Fibroblast of pulmonary artery (primary cell): ENCODE data around the gene MYL6B.
A peak's percentile ranks its signal among the peaks of the same experiment; 100 is the strongest.
"Not testable (repeated sequence)": the region's sequence is repeated elsewhere in the genome, so short reads cannot be mapped to it uniquely, and the experiment has no call there.

Experiments
- DNase-seq: peaks from one replicate; pipeline ENCODE4 v3.0.0-alpha.2; 2010; ENCODE audit warnings: low read depth
- H3K4me3 ChIP-seq: replicated peaks from 2 replicates; pipeline ENCODE4 v1.5.1; 2011; ENCODE audit warnings: low read depth, mild to moderate bottlenecking, control low read depth, low read length, moderate library complexity
- TF ChIP-seq, protein P1 (sequence below): IDR thresholded peaks from 2 replicates; pipeline ENCODE4 v1.5.1; 2011; ENCODE audit warnings: mild to moderate bottlenecking, control low read depth, low read length, inconsistent platforms; ENCODE audit errors: missing control alignments

The MYL6B gene

DNA sequence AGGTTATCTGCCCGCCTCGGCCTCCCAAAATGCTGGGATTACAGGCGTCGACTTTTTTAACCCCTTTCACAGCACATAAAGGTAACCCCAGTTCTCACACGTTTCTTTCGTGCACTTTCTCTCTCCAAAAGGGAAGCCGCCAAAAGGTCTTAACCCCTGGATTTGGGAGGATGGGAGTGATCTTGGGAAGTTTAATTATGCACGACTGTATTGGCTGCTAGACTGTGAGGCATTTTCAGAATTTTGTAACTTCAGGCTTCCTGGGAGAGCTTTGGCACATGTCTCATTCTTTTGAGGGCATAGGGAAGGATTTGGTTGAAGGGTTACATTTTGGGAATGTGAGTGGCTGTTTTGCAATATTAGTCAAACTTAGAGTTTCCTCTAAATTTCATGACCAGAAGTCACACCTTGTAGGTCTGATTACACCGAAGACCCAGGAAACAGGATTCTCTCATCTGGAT, 38.3 kb downstream of the MYL6B start:
- TF ChIP-seq, protein P1, sequence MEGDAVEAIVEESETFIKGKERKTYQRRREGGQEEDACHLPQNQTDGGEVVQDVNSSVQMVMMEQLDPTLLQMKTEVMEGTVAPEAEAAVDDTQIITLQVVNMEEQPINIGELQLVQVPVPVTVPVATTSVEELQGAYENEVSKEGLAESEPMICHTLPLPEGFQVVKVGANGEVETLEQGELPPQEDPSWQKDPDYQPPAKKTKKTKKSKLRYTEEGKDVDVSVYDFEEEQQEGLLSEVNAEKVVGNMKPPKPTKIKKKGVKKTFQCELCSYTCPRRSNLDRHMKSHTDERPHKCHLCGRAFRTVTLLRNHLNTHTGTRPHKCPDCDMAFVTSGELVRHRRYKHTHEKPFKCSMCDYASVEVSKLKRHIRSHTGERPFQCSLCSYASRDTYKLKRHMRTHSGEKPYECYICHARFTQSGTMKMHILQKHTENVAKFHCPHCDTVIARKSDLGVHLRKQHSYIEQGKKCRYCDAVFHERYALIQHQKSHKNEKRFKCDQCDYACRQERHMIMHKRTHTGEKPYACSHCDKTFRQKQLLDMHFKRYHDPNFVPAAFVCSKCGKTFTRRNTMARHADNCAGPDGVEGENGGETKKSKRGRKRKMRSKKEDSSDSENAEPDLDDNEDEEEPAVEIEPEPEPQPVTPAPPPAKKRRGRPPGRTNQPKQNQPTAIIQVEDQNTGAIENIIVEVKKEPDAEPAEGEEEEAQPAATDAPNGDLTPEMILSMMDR: no peak
- peak overlapping the region; percentile 76 for H3K4me3 ChIP-seq
- no peak for DNase-seq

DNA sequence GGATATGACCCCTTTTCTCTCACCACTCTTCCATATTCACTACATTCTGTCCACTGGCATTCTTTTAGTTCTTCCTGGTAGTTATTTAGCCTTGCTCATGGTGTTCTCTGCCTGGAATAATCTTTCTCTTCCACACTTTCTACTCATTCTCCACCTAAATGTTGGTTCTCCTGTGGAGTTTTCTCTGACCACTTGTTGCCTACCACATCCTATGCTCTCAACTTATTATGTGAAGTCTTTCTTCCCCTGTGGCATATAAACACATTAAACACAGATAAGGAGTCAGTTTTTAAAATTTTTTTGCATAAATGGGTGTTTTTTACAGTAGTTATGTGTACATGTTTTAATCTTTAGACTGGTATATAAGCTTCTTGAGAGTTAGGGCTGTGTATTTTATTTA, 40.2 kb downstream of the MYL6B start:
- no peak for DNase-seq

DNA sequence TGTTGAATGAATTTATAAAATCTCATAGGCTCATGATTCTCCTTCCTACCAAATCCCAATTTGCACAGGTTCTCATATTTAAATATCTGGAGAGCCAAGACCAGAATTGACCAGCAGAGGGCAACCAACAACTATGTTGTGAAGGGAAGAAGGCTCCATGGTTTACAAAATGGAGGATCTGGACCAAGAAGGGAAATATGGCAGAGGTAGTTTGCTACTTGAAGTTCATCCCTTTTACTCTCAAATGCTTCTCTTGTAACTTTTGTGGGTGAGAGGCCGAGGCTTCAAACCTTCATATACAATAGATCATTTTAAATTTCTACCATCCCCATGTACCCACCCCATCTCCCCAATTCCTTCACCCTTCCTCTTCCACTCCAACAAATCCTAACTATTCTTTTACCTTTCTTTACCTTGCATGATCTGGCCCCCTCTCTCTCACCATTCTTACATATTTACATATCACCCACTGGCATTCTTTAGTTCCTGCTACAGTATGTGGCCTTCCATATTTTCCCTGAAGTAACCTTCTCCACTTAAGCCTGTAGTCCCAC, 40.7 kb downstream of the MYL6B start:
- TF ChIP-seq, protein P1: peak; percentile 83
- DNase-seq: peak; percentile 93
- no peak overlapping the region for H3K4me3 ChIP-seq

More for the DNA sequence above, 40.2 kb downstream of the MYL6B start:
- H3K4me3 ChIP-seq: no peak overlapping the region
- TF ChIP-seq, protein P1: no peak

DNA sequence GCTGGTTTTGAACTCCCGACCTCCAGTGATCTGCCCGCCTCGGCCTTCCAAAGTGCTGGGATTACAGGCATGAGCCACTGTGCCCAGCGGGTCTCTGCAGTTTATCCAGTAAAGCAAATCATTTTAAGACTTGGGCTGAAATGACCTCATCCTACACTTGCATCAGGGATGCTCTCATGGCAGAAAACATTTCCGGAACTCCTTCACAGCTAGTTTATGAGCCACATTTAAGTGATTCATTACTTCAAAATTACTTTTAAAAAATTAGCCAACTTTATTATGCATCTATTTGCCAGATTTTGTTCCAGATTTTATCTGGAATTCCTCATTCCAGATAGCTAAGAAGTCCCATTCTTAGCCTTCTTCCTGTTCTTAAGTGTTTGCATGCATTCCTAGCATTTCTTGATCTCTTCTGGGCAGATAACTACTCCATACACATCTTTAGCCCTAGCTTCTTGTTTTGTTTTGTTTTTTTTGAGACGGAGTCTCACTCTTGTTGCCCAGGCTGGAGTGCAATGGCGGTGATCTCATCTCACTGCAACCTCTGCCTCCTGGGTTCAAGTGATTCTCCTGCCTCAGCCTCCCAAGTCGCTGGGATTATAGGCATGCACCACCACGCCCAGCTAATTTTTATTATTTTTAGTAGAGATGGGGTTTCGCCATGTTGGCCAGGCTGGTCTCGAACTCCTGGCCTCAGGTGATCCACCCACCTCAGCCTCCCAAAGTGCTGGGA, 44.6 kb downstream of the MYL6B start:
- DNase-seq: peak; percentile 96

DNA sequence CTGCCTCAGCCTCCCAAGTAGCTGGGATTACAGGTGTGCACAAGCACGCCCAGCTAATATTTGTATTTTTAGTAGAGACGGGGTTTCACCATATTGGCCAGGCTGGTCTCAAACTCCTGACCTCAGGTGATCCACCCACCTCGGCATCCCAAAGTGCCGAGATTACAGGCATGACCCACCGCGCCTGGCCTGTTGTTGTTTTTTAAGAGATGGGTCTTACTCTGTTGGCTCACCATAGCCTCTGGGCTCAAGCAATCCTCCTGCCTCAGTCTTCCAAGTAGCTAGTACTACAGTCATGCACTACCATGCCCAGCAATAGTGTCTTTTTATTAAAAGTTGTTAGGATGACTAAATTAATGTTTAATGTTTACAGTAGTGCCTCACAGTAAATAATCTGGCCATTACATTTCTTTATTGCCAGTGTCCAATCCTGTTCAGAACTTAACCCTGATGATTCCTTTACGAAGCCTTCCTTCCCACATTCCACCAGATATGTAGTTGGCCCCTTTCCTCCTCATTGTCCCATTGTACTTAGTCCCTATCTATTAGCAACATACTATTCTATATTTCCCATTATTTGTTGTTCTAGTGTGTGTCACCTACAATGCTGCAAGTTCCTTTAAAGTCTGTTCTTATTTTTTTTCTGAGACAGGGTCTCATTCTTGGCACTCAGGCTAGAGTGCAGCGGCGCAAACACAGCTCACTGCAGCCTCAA, 45.7 kb downstream of the MYL6B start:
- TF ChIP-seq, protein P1: no peak
- no peak overlapping the region for H3K4me3 ChIP-seq
- DNase-seq: no peak

More for the DNA sequence above, 44.6 kb downstream of the MYL6B start:
- H3K4me3 ChIP-seq: not testable (repeated sequence)

DNA sequence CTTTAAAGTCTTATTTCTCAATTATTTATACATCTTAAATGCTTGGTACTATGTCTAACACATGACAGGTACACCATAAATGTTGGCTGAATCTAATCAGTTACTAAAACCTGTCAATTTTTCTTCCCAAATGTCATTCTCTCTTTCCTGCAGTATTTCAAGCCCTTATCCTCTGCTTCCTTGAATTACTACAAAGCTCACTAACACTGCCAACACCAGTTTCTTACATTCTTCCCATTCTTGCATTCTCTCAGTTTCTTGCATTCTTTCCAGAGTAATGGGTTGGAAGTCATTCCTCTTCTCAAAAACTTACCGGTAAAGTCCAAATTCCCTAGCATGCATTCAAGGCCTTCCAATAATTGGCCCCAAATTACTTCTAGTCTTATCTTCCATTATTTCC, 46.4 kb downstream of the MYL6B start:
- no peak overlapping the region for H3K4me3 ChIP-seq
- TF ChIP-seq, protein P1: no peak
- DNase-seq: peak; percentile 52

DNA sequence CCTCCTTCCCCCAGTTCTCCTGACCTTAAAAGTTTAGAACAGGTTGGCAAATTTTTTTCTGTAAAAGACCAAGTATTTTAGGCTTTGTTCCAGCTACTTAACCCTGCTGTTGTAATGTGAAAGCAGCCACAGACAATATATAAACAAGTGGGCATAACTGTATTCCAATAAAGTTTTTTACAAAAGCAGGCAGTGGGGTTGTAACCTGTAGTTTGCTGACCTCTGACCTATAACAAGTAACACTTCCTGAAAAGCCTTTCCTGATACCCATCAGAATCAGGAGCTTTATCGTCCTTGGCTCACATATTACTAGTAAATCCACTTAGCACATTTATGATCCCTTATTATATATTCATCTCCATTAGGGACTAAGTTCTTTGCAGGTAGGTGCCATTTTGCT, 50.0 kb downstream of the MYL6B start:
- no peak overlapping the region for H3K4me3 ChIP-seq
- DNase-seq: no peak
- TF ChIP-seq, protein P1: no peak
